ENCODE results near the gene WFS1. TPM values are rescaled to one million over a fixed set of nuclear protein-coding genes. Genes with fewer than 3 reads are reported as not detected.

Gene WFS1
- total RNA-seq (2022; extraction: Qiagen RNA extraction; ENCODE audit: low read depth), result 14.2 to 16.9 TPM (median 14.6 TPM) in 5 replicates

DNA sequence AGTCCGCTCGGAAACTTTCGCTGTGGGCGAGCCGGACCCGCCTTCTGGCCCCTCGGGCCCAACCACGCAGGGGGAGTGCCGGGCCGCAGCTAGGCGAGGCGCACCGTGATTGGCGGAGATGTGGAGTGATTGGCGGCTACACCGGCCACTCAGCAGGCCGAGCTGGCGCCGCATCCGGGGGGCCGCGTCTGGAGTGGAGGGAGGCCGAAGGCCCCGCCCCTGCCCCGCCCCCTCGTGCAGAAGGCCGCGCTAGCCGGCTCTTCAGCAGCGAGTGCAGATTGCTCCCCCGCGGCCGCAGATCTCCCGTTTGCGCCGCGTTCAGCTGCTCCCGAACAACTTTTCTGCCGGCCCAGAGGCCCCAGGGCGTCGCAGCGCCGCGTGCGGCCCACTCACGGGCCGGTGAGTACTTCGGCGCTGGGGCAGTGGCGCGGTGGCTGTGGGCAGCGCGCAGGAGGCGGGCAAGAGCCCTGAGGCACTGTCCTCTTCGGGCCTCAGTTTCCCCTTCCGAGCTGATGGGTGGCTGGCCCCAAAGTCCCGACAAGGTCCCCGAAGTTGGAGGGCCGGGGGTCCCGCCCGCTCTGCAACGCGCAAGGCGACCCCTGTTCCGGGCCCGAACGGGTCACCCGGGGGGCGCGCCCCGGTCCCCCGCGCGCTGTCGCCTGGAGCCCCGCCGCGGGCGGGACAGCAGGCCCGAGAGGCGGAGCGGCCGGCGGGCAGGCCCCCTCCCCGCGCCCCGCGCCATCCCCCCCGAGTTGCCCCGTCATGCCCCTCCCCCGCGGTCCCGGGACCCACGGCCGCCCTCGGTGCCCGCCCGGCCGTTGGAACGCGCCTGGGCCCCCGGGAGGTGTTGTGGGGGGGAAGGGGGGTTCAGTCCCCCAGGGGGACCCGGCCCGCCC lies at the start of gene WFS1:
Gene WFS1, plus strand, starts transcription at position 235 of the 896 bp plus-strand sequence. CDS start 7,606 bp downstream, outside the sequence.

Other genes starting within 250 kb of the WFS1 start
- gene JAKMIP1, start 69.3 kb upstream of the WFS1 start, total RNA-seq (2022; extraction: Qiagen RNA extraction; ENCODE audit: low read depth), result 0.03 TPM in 1 of 5 replicates, not detected in the others
- 29.6 to 44.0 TPM (median 40.4 TPM) in 5 replicates for gene PPP2R2C, start 202.8 kb downstream of the WFS1 start, total RNA-seq (2022; extraction: Qiagen RNA extraction; ENCODE audit: low read depth)